ENCODE measurements around the gene OCA2.
"Not testable (repeated sequence)": the region's sequence is repeated elsewhere in the genome, so short reads cannot be mapped to it uniquely, and the experiment has no call there.

The OCA2 gene

GRCh38 chr15:28125673-28126651 lies 26.8 kb upstream of the OCA2 start:
- TF ChIP-seq CTCF (IDR thresholded peaks at IDR 0.05; ENCODE audit: low read depth, low read length, missing control alignments), result peak; percentile 62
- DNase-seq (ENCODE audit: low read depth), result peak; percentile 21
- no peak overlapping the region for H3K4me3 ChIP-seq (ENCODE audit: low read depth, low read length)

- no peak for DNase-seq (ENCODE audit: low read depth)
- TF ChIP-seq CTCF (IDR thresholded peaks at IDR 0.05; ENCODE audit: low read depth, low read length, missing control alignments), result no peak
- no peak overlapping the region for H3K4me3 ChIP-seq (ENCODE audit: low read depth, low read length)
These were observed 25.7 kb upstream of the OCA2 start for GRCh38 chr15:28124841-28125240.

GRCh38 chr15:28123408-28124023 lies 24.4 kb upstream of the OCA2 start:
- no peak overlapping the region for H3K4me3 ChIP-seq (ENCODE audit: low read depth, low read length)
- DNase-seq (ENCODE audit: low read depth), result peak; percentile 8
- peak; percentile 63 for TF ChIP-seq CTCF (IDR thresholded peaks at IDR 0.05; ENCODE audit: low read depth, low read length, missing control alignments)

- no peak for TF ChIP-seq CTCF (IDR thresholded peaks at IDR 0.05; ENCODE audit: low read depth, low read length, missing control alignments)
- DNase-seq (ENCODE audit: low read depth), result no peak
- H3K4me3 ChIP-seq (ENCODE audit: low read depth, low read length), result no peak overlapping the region
These were observed 23.2 kb upstream of the OCA2 start for GRCh38 chr15:28122038-28122949.

- DNase-seq (ENCODE audit: low read depth); H3K4me3 ChIP-seq (ENCODE audit: low read depth, low read length): not testable (repeated sequence)
These were observed 22.5 kb upstream of the OCA2 start for GRCh38 chr15:28121577-28121976.

GRCh38 chr15:28120359-28120640 lies 21.2 kb upstream of the OCA2 start:
- no peak overlapping the region for H3K4me3 ChIP-seq (ENCODE audit: low read depth, low read length)
- no peak for TF ChIP-seq CTCF (IDR thresholded peaks at IDR 0.05; ENCODE audit: low read depth, low read length, missing control alignments)
- DNase-seq (ENCODE audit: low read depth), result no peak

- TF ChIP-seq CTCF (IDR thresholded peaks at IDR 0.05; ENCODE audit: low read depth, low read length, missing control alignments), result no peak
- no peak for DNase-seq (ENCODE audit: low read depth)
- no peak overlapping the region for H3K4me3 ChIP-seq (ENCODE audit: low read depth, low read length)
These were observed 19.4 kb upstream of the OCA2 start for GRCh38 chr15:28118531-28118930.

Measured in GM12864 (cell line).